Body of pancreas (tissue), 4 donors: ENCODE results near the gene SYNJ2. TPM values are rescaled to one million over a fixed set of nuclear protein-coding genes. Genes with fewer than 3 reads are reported as not detected.

ENCODE experiments used
- ATAC-seq: fragments of 150-250 bp; one replicate; pipeline ENCODE4 v1.9.1; 2016
- DNase-seq, 4 donors: peaks; one replicate each; pipeline ENCODE4 v3.0.0-alpha.2; 2019
- H3K27ac ChIP-seq, 4 donors: fragments of 200-600 bp; sonication (generic); 1 replicate in 3 of 4; 2 replicates in 1 of 4; pipeline versions ENCODE4 v1.5.1 to v1.6.1; 2016 to 2019; ENCODE audit warnings: mild to moderate bottlenecking in 1 of 4, mixed read lengths in 1 of 4, moderate library complexity in 1 of 4
- H3K27me3 ChIP-seq, 2 donors: fragments of 200-600 bp; sonication (generic); one replicate each; pipeline ENCODE4 v1.6.0; 2016; ENCODE audit warnings: mild to moderate bottlenecking in 1 of 2
- H3K36me3 ChIP-seq, 2 donors: fragments of 200-600 bp; sonication (generic); replicated peaks in 1 of 2; 2 replicates each; pipeline ENCODE4 v1.5.1; 2016; ENCODE audit warnings: low read depth in 2 of 2; ENCODE audit not compliant: insufficient read depth in 1 of 2
- H3K4me1 ChIP-seq: fragments of 200-600 bp; sonication (generic); one replicate; pipeline ENCODE4 v1.6.0; 2016
- H3K4me3 ChIP-seq, 2 donors: fragments of 200-600 bp; sonication (generic); 1 replicate in 1 of 2; 2 replicates in 1 of 2; pipeline ENCODE4 v1.5.1; 2016 to 2019
- H3K9me3 ChIP-seq, 3 donors: fragments of 200-600 bp; sonication (generic); 1 replicate in 2 of 3; 2 replicates in 1 of 3; pipeline ENCODE4 v1.5.1; 2016
- CTCF ChIP-seq, 7 experiments: fragments of 450-650 bp in 4 of 7; fragments of 200-600 bp in 3 of 7; sonication (generic) in 3 of 7; IDR thresholded peaks; one replicate each; pipeline ENCODE4 v1.5.1; 2016 to 2019; ENCODE audit warnings: antibody characterized with exemption in 7 of 7
- POLR2A ChIP-seq, 3 donors: fragments of 450-650 bp; IDR thresholded peaks; one replicate each; pipeline ENCODE4 v1.6.1; 2016; ENCODE audit warnings: antibody characterized with exemption in 3 of 3, mild to moderate bottlenecking in 2 of 3
- WGBS, 2 donors: methylation state at CpG; one replicate each; pipeline ENCODE4 v1.1.5; 2017; 5-methylcytosine and 5-hydroxymethylcytosine counted together
- intact Hi-C: fragments of 100-400 bp; cut with DNase I; formaldehyde crosslinking; loops from one replicate; pipeline ENCODE4 v1.15.1; 2023
- small RNA-seq: library from RNA; depleted of rRNA; stranded (forward); fragments of <200 nt; gene quantifications from one replicate; pipeline ENCODE3, GENCODE V24; 2016
- total RNA-seq, 2 donors: library from RNA; depleted of rRNA; stranded (reverse); fragments of >200 nt; gene quantifications; one replicate each; pipeline ENCODE4 v1.1.0, GENCODE V29; 2016

SYNJ2 gene
- total RNA-seq, 2 donors from 2014 or later, result 12.2 to 14.8 TPM

GRCh38 chr6:158131926-158132325 lies 150.3 kb downstream of the SYNJ2 start:
- DNase-seq (no peak), ATAC-seq (no peak)
- TF ChIP-seq POLR2A (IDR thresholded peaks at IDR 0.05), result no peak
- TF ChIP-seq CTCF (IDR thresholded peaks at IDR 0.05), result peak in 3 of 7 experiments; percentile 11 to 22 (median 21)
- Histone ChIP-seq H3K27ac (no peak overlapping the region), H3K36me3 (peaks cover 0 to 3% of the 10 kb centered on the region in 2 donors), H3K27me3 (no peaks in the 10 kb centered on the region), H3K4me1 (no peaks in the 10 kb centered on the region), H3K4me3 (no peak overlapping the region), H3K9me3 (no peaks in the 10 kb centered on the region)
- intact Hi-C loops, result no loop called here
- WGBS, 2 donors, result 45 to 46% methylated on average over 1 of the region's 1 CpG

GRCh38 chr6:158142789-158143188 lies 161.1 kb downstream of the SYNJ2 start:
- no peaks in the 10 kb centered on the region for H3K27me3 ChIP-seq
- intact Hi-C loops, result no loop called here
- ATAC-seq (peak; percentile 53), DNase-seq (peak; percentile 27 to 61 (median 48))
- no peaks in the 10 kb centered on the region for H3K9me3 ChIP-seq
- peak overlapping the region in 1 of 4 donors; percentile 20 for H3K27ac ChIP-seq
- H3K36me3 ChIP-seq, result peaks cover 0 to 5% of the 10 kb centered on the region in 2 donors
- H3K4me3 ChIP-seq, result no peak overlapping the region
- peaks cover 4% of the 10 kb centered on the region for H3K4me1 ChIP-seq
- TF ChIP-seq POLR2A (IDR thresholded peaks at IDR 0.05) (no peak), CTCF (IDR thresholded peaks at IDR 0.05) (no peak)

GRCh38 chr6:158143700-158144099 lies 162.0 kb downstream of the SYNJ2 start:
- Histone ChIP-seq H3K27me3 (no peaks in the 10 kb centered on the region), H3K4me3 (no peak overlapping the region), H3K27ac (no peak overlapping the region), H3K4me1 (peaks cover 4% of the 10 kb centered on the region), H3K9me3 (no peaks in the 10 kb centered on the region), H3K36me3 (peaks cover 0 to 5% of the 10 kb centered on the region in 2 donors)
- ATAC-seq (no peak), DNase-seq (peak in 1 of 4 donors; percentile 26)
- intact Hi-C loops, result no loop called here
- 27 to 46% methylated on average over 1 of the region's 1 CpG for WGBS, 2 donors
- TF ChIP-seq CTCF (IDR thresholded peaks at IDR 0.05) (peak in 5 of 7 experiments; percentile 12 to 45 (median 27)), POLR2A (IDR thresholded peaks at IDR 0.05) (no peak)

Small RNAs within 50 kb of the gene (small RNA-seq; reads per million reads assigned to genes)
- not detected for gene RNU6-786P

Other genes with a start within 250 kb of the SYNJ2 start
- gene SNX9, start 158.6 kb upstream of the SYNJ2 start, total RNA-seq, result 10 to 100 TPM; 19.8 to 24.1 TPM
- gene SERAC1, start 186.4 kb downstream of the SYNJ2 start, total RNA-seq, result 10 to 100 TPM; 10.5 to 14.8 TPM
- 1 to 10 TPM; 1.6 to 3.0 TPM for gene GTF2H5, start 186.5 kb downstream of the SYNJ2 start, total RNA-seq